CD4-positive, CD25-positive, alpha-beta regulatory T cell (primary cell): Measurements from ENCODE around the gene NOL4L. TPM values are rescaled to one million over a fixed set of nuclear protein-coding genes. Genes with fewer than 3 reads are reported as not detected.
A peak's percentile ranks its signal among the peaks of the same experiment; 100 is the strongest.

Experiments used
- ATAC-seq, 2 donors: fragments of 150-1000 bp; cut with Tn5 transposase; one replicate each; pipeline ENCODE4 v1.10.0; 2021; ENCODE audit warnings: low read depth in 2 of 2, moderate number of reproducible peaks in 2 of 2, moderate library complexity in 1 of 2
- DNase-seq, 3 donors: peaks; one replicate each; pipeline versions ENCODE4 v3.0.0 to v3.0.0-alpha.2; 2012 to 2022; ENCODE audit warnings: mixed read lengths in 1 of 3
- H3K27ac ChIP-seq: one replicate; pipeline ENCODE4 v1.7.0; 2013; ENCODE audit warnings: mild to moderate bottlenecking, low read length; ENCODE audit not compliant: insufficient read depth, poor library complexity, severe bottlenecking
- H3K27me3 ChIP-seq: one replicate; pipeline ENCODE4 v1.7.0; 2013; ENCODE audit warnings: low read length; ENCODE audit not compliant: control insufficient read depth, insufficient read depth
- H3K36me3 ChIP-seq: one replicate; pipeline ENCODE4 v1.7.0; 2013; ENCODE audit warnings: mild to moderate bottlenecking, low read length, moderate library complexity; ENCODE audit not compliant: control insufficient read depth, insufficient read depth
- H3K4me1 ChIP-seq: 2 replicates; pipeline ENCODE4 v1.7.0; 2013; ENCODE audit warnings: mild to moderate bottlenecking, low read length; ENCODE audit not compliant: insufficient read depth, control insufficient read depth, poor library complexity, severe bottlenecking
- H3K4me3 ChIP-seq: one replicate; pipeline ENCODE4 v1.7.0; 2013; ENCODE audit warnings: low read depth, mild to moderate bottlenecking, low read length, moderate library complexity
- H3K9me3 ChIP-seq, 2 experiments: 1 replicate in 1 of 2; 2 replicates in 1 of 2; pipeline ENCODE4 v1.7.0; 2013; ENCODE audit warnings: low read length in 2 of 2, mild to moderate bottlenecking in 1 of 2, moderate library complexity in 1 of 2; ENCODE audit not compliant: control insufficient read depth in 2 of 2
- H3K27ac Mint-ChIP-seq, 3 donors: one replicate each; pipeline ENCODE4 v1.8.0; 2020 to 2022; ENCODE audit warnings: mild to moderate bottlenecking in 3 of 3, mixed read lengths in 3 of 3, moderate library complexity in 2 of 3
- H3K27me3 Mint-ChIP-seq: one replicate; pipeline ENCODE4 v1.8.0; 2022; ENCODE audit warnings: mild to moderate bottlenecking, mixed read lengths
- H3K36me3 Mint-ChIP-seq: one replicate; pipeline ENCODE4 v1.8.0; 2020; ENCODE audit warnings: mixed read lengths
- H3K4me1 Mint-ChIP-seq, 4 donors: one replicate each; pipeline ENCODE4 v1.8.0; 2020 to 2022; ENCODE audit warnings: mixed read lengths in 4 of 4, mild to moderate bottlenecking in 1 of 4
- H3K4me3 Mint-ChIP-seq, 4 donors: one replicate each; pipeline ENCODE4 v1.8.0; 2020 to 2022; ENCODE audit warnings: mild to moderate bottlenecking in 4 of 4, mixed read lengths in 4 of 4, moderate library complexity in 3 of 4
- H3K9me3 Mint-ChIP-seq, 7 donors: one replicate each; pipeline ENCODE4 v1.8.0; 2020 to 2022; ENCODE audit warnings: mixed read lengths in 7 of 7, mild to moderate bottlenecking in 3 of 7, moderate library complexity in 2 of 7
- polyA plus RNA-seq, 4 donors: library from polyadenylated mRNA; unstranded; fragments of 300-500 nt; fragmentation: Illumina TruSeq; gene quantifications; one replicate each; pipeline ENCODE4 v1.2.3, GENCODE V29; 2021
- total RNA-seq: library from RNA; stranded (reverse); gene quantifications from one replicate; pipeline ENCODE4 v1.2.3, GENCODE V29; 2022

The NOL4L gene
- total and polyA plus RNA-seq, 5 donors from 2014 or later = 7.1 to 84.8 (median 10.8) TPM

DNA sequence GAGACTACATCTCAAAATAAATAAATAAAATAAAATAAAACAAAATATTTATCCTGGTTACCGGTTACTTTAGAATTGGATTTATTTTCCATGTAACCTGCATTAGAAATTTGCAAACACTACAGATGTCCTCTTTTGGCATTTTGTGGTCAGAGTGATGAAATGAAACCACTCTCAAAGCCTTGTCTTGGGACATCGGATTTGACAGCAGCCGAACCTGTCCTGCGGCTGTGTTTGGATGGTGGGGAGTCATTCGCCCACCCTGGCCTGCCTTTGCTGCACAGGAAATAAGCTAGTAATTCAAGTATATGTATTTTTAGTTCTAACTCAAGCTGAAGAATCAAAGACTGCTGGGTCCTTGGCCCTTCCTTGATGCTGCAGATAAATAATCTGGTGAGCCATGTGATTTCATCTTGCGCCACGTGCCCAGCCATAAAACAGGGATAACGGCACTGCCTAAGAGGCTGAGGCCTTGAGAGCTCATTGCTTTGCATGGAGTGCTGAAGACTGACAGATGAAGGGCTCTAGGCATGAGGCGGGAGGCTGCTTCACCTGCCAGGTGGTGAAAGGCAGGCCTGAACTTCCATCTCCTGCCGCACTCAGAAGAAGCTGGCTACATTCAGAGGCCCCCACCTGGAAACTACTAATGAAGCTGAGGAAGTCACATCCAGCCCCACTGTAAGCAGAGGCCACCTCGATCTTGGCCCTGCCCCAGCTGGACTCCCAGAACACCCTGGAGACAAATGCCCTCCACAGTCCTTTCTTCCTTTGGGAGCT, 76.9 kb downstream of the NOL4L start:
- peak overlapping the region; percentile 69 for H3K27ac ChIP-seq
- ATAC-seq (no peak), DNase-seq (no peak)
- H3K4me3 ChIP-seq = no peak overlapping the region
- Mint-ChIP-seq H3K4me3 (peak overlapping the region in 3 of 4 donors; percentile 46 to 91 (median 77)), H3K4me1 (peaks cover 35 to 87% (median 57%) of the 10 kb centered on the region in 4 donors), H3K36me3 (peaks cover 26% of the 10 kb centered on the region), H3K9me3 (no peaks in the 10 kb centered on the region), H3K27ac (peak overlapping the region; percentile 92 to 98 (median 96)), H3K27me3 (no peaks in the 10 kb centered on the region)
- H3K27me3 ChIP-seq = no peaks in the 10 kb centered on the region
- peaks cover 56% of the 10 kb centered on the region for H3K4me1 ChIP-seq
- peaks cover 15% of the 10 kb centered on the region for H3K36me3 ChIP-seq
- no peaks in the 10 kb centered on the region for H3K9me3 ChIP-seq

DNA sequence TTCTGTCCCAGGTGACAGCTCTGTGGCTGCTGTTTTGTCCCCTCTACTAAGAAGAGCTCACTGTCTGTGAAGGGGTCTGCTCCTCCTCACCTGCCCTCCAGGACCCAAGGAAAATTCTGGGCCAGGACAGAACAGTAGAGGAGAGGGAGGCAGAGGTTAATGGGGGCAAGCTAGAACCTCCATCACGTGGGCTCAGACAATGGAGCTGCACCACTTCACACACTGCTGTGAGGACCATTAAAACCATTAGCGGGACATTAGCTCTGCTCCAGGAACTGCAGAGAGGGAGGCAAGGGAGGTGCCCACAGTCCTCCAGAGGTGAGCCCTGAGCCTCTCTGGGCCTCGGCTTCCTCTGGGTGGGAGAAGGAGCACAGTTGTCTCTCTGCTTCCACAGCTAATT, 78.4 kb downstream of the NOL4L start:
- no peak for ATAC-seq
- H3K4me3 Mint-ChIP-seq = no peak overlapping the region
- Histone ChIP-seq H3K27me3 (no peaks in the 10 kb centered on the region), H3K4me1 (peaks cover 42% of the 10 kb centered on the region), H3K9me3 (no peaks in the 10 kb centered on the region), H3K27ac (peak overlapping the region; percentile 51), H3K4me3 (no peak overlapping the region), H3K36me3 (peaks cover 15% of the 10 kb centered on the region)
- peaks cover 24 to 80% (median 49%) of the 10 kb centered on the region in 4 donors for H3K4me1 Mint-ChIP-seq
- H3K27ac Mint-ChIP-seq = peak overlapping the region; percentile 80 to 90 (median 86)
- peaks cover 19% of the 10 kb centered on the region for H3K36me3 Mint-ChIP-seq
- H3K9me3 Mint-ChIP-seq = no peaks in the 10 kb centered on the region
- DNase-seq = no peak
- no peaks in the 10 kb centered on the region for H3K27me3 Mint-ChIP-seq

DNA sequence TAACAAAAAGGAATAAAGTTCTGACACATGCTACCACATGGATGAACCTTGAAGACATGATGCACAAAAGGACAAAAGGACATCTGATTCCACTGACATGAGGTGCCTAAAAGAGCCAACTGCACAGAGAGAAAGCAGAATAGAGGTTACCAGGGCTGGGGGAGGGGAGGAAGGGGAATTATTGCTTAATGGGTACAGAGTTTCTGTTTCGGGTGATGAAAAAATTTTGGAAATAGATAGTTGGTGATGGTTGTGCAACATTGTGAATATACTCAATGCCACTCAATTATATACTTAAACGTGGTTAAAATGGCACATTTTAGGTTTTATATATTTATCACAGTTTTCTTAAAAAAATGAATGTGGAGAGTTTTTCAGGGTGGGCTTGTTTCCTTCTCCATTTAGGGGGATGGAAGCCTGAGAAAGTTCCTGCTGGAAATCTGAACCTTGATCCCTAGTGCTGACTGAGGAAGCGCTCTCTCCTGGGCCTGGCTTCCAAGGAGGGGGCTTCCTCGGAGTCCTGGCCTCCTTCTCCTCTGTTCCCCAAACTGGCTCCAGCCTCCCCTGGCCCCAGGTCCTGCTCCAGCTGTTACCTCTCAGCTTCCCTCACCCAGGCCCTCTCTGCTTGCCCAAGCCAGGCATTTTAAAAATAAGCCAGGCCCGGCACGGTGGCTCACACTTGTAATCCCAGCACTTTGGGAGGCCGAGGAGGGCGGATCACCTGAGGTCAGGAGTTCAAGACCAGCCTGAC, 79.2 kb downstream of the NOL4L start:
- peak overlapping the region; percentile 88 to 90 (median 90) for H3K27ac Mint-ChIP-seq
- Histone ChIP-seq H3K4me1 (peaks cover 34% of the 10 kb centered on the region), H3K36me3 (peaks cover 15% of the 10 kb centered on the region), H3K27ac (peak overlapping the region; percentile 11), H3K9me3 (no peaks in the 10 kb centered on the region), H3K4me3 (no peak overlapping the region), H3K27me3 (no peaks in the 10 kb centered on the region)
- DNase-seq (no peak), ATAC-seq (no peak)
- no peaks in the 10 kb centered on the region for H3K9me3 Mint-ChIP-seq
- H3K36me3 Mint-ChIP-seq = peaks cover 19% of the 10 kb centered on the region
- no peaks in the 10 kb centered on the region for H3K27me3 Mint-ChIP-seq
- peaks cover 26 to 78% (median 54%) of the 10 kb centered on the region in 4 donors for H3K4me1 Mint-ChIP-seq
- H3K4me3 Mint-ChIP-seq = peak overlapping the region in 1 of 4 donors; percentile 8

DNA sequence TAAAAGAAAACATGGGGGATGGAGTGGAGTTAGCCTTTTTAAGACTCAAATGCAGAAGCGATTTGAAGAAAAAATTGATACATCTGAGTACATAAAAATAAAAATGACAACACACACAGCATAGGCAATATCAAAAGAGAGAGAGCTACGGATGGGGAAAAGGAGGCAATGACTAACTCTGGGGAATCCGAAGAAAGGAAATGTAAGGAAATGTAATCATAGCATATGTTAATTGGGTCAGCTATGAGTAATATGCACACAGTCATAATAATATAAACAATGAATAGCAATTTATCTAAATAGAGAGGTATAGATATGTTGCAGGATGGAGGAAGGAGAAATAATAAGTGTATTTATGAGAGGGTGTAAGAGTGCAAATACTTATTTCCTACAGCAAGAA, 83.4 kb downstream of the NOL4L start:
- no peak for DNase-seq
- no peaks in the 10 kb centered on the region for H3K4me1 ChIP-seq
- H3K4me3 Mint-ChIP-seq = no peak overlapping the region
- peak overlapping the region in 2 of 3 donors; percentile 30 to 35 for H3K27ac Mint-ChIP-seq
- peaks cover 17% of the 10 kb centered on the region for H3K36me3 ChIP-seq
- H3K9me3 Mint-ChIP-seq = no peaks in the 10 kb centered on the region
- ATAC-seq = no peak
- H3K9me3 ChIP-seq = no peaks in the 10 kb centered on the region
- H3K27me3 ChIP-seq = no peaks in the 10 kb centered on the region
- peaks cover 17 to 60% (median 34%) of the 10 kb centered on the region in 4 donors for H3K4me1 Mint-ChIP-seq
- no peak overlapping the region for H3K4me3 ChIP-seq
- H3K36me3 Mint-ChIP-seq = peaks cover 7% of the 10 kb centered on the region
- H3K27ac ChIP-seq = no peak overlapping the region
- no peaks in the 10 kb centered on the region for H3K27me3 Mint-ChIP-seq

DNA sequence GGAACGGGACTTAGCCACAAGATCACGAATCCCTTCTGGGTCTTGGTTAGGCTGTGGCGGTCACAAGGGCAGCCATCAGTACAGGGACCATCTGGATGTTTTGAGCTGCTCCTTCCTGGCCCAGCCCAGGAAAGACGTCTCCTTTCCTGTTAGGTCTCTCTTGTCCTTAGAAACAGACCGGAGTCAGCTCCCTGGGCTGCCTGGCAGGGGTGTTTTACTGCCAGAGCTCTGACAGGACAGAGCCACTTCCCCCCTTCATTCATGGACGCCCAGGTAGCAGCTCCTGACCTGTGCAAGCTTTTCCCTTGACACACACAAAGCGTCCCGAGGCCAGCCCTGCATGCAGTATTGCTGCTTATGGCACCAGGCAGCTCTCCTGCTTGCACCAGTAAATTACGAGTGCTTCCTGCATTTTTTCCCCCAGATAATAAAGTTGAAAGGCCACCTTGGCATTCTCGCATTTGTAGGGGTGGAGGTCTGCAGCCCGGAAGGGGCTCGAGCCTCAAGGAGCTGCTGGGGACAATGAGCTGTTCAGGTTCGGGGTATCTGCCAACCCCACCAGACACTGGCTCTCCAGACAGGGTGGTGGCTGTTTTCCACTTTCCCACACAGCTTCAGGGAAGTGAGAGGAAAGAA, 87.4 kb downstream of the NOL4L start:
- H3K36me3 ChIP-seq = peaks cover 24% of the 10 kb centered on the region
- H3K9me3 Mint-ChIP-seq = no peaks in the 10 kb centered on the region
- no peak overlapping the region for H3K4me3 Mint-ChIP-seq
- H3K27ac ChIP-seq = no peak overlapping the region
- no peaks in the 10 kb centered on the region for H3K9me3 ChIP-seq
- H3K27ac Mint-ChIP-seq = peak overlapping the region in 2 of 3 donors; percentile 64 to 80
- H3K4me1 ChIP-seq = no peaks in the 10 kb centered on the region
- peaks cover 17 to 55% (median 31%) of the 10 kb centered on the region in 4 donors for H3K4me1 Mint-ChIP-seq
- H3K27me3 Mint-ChIP-seq = no peaks in the 10 kb centered on the region
- no peak for DNase-seq
- peaks cover 4% of the 10 kb centered on the region for H3K36me3 Mint-ChIP-seq
- no peak overlapping the region for H3K4me3 ChIP-seq
- ATAC-seq = no peak
- no peaks in the 10 kb centered on the region for H3K27me3 ChIP-seq

DNA sequence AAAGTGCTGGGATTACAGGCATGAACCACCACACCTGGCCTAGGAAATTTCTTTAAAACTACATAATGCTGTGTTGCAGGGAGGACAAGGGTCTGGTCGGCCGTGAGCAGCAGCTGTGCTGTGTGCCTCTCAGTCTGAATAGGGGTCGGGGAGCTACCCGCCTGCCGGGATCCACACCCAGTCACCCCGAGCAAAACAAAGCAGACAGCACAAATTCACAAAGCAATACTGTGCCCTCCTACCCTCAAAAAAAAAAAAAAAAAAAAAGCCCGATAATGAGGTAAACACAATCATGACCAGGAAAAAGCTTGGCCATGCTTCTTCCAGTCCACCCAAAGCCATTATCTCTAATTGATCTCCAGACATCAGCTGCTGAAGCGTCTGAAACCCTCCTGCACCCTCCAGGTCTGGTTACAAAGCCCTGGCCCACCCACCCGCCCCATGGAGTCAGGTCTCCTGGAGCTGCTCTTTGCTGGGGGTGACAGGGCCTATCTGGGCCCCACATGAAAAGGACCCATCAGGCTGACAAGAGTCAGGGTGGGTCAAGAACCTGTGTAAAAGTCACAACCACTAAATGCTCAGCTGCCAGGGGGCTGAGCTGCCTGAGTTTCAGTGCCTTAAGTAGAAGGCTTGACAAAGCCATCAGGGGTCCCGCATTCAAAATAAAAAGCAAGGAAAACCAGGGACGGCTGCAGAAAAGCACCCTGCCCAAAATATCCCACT, 88.2 kb downstream of the NOL4L start:
- Mint-ChIP-seq H3K9me3 (no peaks in the 10 kb centered on the region), H3K4me1 (peaks cover 16 to 61% (median 34%) of the 10 kb centered on the region in 4 donors), H3K27ac (peak overlapping the region in 2 of 3 donors; percentile 64 to 80), H3K4me3 (no peak overlapping the region), H3K27me3 (no peaks in the 10 kb centered on the region), H3K36me3 (peaks cover 11% of the 10 kb centered on the region)
- no peaks in the 10 kb centered on the region for H3K4me1 ChIP-seq
- DNase-seq (no peak), ATAC-seq (no peak)
- H3K27me3 ChIP-seq = no peaks in the 10 kb centered on the region
- H3K27ac ChIP-seq = no peak overlapping the region
- H3K9me3 ChIP-seq = no peaks in the 10 kb centered on the region
- peaks cover 30% of the 10 kb centered on the region for H3K36me3 ChIP-seq
- no peak overlapping the region for H3K4me3 ChIP-seq

DNA sequence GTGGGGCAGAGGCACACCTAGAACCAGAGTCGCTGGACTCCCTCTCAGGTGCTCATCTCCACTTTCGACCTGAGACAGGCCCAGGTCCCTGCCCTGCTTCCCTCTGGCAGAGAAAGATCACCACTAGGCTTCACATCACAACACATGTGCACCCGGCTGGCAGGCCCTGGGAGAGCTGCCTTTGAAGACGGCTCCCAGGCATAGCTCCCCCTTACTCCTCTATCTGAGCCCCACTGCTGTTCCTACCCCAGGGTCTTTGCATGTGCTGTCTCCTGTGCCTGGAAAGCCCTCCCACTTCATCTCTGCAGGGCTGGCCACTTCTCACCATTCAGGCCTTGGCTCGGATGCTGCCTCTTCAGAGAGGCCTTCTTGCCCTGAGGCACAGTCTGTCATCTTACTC, 89.2 kb downstream of the NOL4L start:
- Mint-ChIP-seq H3K4me3 (no peak overlapping the region), H3K4me1 (peaks cover 5 to 62% (median 29%) of the 10 kb centered on the region in 4 donors), H3K27me3 (no peaks in the 10 kb centered on the region), H3K27ac (peak overlapping the region; percentile 6 to 85 (median 56)), H3K36me3 (peaks cover 13% of the 10 kb centered on the region), H3K9me3 (no peaks in the 10 kb centered on the region)
- H3K36me3 ChIP-seq = peaks cover 30% of the 10 kb centered on the region
- H3K9me3 ChIP-seq = no peaks in the 10 kb centered on the region
- no peaks in the 10 kb centered on the region for H3K27me3 ChIP-seq
- no peak overlapping the region for H3K27ac ChIP-seq
- no peak overlapping the region for H3K4me3 ChIP-seq
- DNase-seq = no peak
- no peak for ATAC-seq
- H3K4me1 ChIP-seq = no peaks in the 10 kb centered on the region
